ENCODE results near the gene P4HA1. TPM values are rescaled to one million over a fixed set of nuclear protein-coding genes. Genes with fewer than 3 reads are reported as not detected.

P4HA1 gene
- total and polyA plus RNA-seq, 7 experiments from 2014 or later, result 10.5 to 74.7 (median 14.7) TPM

GRCh38 chr10:73060173-73060572 lies 36.5 kb downstream of the P4HA1 start:
- no peaks in the 10 kb centered on the region for H3K9me3 Mint-ChIP-seq
- peaks cover 0 to 3% of the 10 kb centered on the region in 2 donors for H3K4me1 ChIP-seq (ENCODE audit: control insufficient read depth in 2 of 2, insufficient read depth in 2 of 2, low read length in 2 of 2)
- no peaks in the 10 kb centered on the region for H3K27me3 ChIP-seq (ENCODE audit: control insufficient read depth in 2 of 2, insufficient read depth in 2 of 2, low read length in 2 of 2)
- H3K27me3 Mint-ChIP-seq, result no peaks in the 10 kb centered on the region
- H3K4me3 Mint-ChIP-seq, result no peak overlapping the region
- H3K9me3 ChIP-seq (ENCODE audit: control insufficient read depth in 2 of 3, low read length in 3 of 3), result no peaks in the 10 kb centered on the region
- H3K36me3 ChIP-seq (ENCODE audit: control insufficient read depth in 2 of 3, insufficient read depth in 3 of 3, low read length in 3 of 3), result peaks cover 0 to 5% (median 0%) of the 10 kb centered on the region in 3 experiments
- peaks cover 0 to 31% (median 14%) of the 10 kb centered on the region in 5 donors for H3K36me3 Mint-ChIP-seq
- intact Hi-C loops (cut with micrococcal nuclease), result no loop called here
- no peak for DNase-seq
- peaks cover 4 to 19% (median 10%) of the 10 kb centered on the region in 7 donors for H3K4me1 Mint-ChIP-seq
- ChIA-PET POLR2A (no interaction called here), CTCF (interaction anchor here (0.5 kb wide), 1 partner anchor 91 kb away, joined by 3 read pairs; no protein-coding TSS in a partner anchor)
- no peak overlapping the region for H3K27ac ChIP-seq (ENCODE audit: low read depth, low read length)
- H3K27ac Mint-ChIP-seq, result peak overlapping the region in 7 of 9 donors; percentile 4 to 83 (median 34)
- ATAC-seq, result no peak
- no peak overlapping the region for H3K4me3 ChIP-seq (ENCODE audit: low read length)

GRCh38 chr10:73058057-73058591 lies 38.5 kb downstream of the P4HA1 start:
- no peaks in the 10 kb centered on the region for H3K27me3 Mint-ChIP-seq
- H3K4me3 Mint-ChIP-seq, result no peak overlapping the region
- H3K36me3 Mint-ChIP-seq, result peaks cover 0 to 35% (median 16%) of the 10 kb centered on the region in 5 donors
- H3K4me1 ChIP-seq (ENCODE audit: control insufficient read depth in 2 of 2, insufficient read depth in 2 of 2, low read length in 2 of 2), result peaks cover 0 to 3% of the 10 kb centered on the region in 2 donors
- POLR2A ChIA-PET, result interaction anchor here (0.6 kb wide), 1 partner anchor 37 kb away, joined by 3 read pairs; no protein-coding TSS in a partner anchor
- H3K4me3 ChIP-seq (ENCODE audit: low read length), result no peak overlapping the region
- peaks cover 4 to 26% (median 10%) of the 10 kb centered on the region in 7 donors for H3K4me1 Mint-ChIP-seq
- CTCF ChIA-PET, result interaction anchor here (0.5 kb wide), 1 partner anchor 96 kb away, joined by 3 read pairs; no protein-coding TSS in a partner anchor
- no peaks in the 10 kb centered on the region for H3K9me3 Mint-ChIP-seq
- no peak overlapping the region for H3K27ac ChIP-seq (ENCODE audit: low read depth, low read length)
- ATAC-seq (no peak), DNase-seq (no peak)
- H3K36me3 ChIP-seq (ENCODE audit: control insufficient read depth in 2 of 3, insufficient read depth in 3 of 3, low read length in 3 of 3), result peaks cover 0 to 7% (median 3%) of the 10 kb centered on the region in 3 experiments
- no peak overlapping the region for H3K27ac Mint-ChIP-seq
- intact Hi-C loops (cut with micrococcal nuclease), result no loop called here
- no peaks in the 10 kb centered on the region for H3K9me3 ChIP-seq (ENCODE audit: control insufficient read depth in 2 of 3, low read length in 3 of 3)
- H3K27me3 ChIP-seq (ENCODE audit: control insufficient read depth in 2 of 2, insufficient read depth in 2 of 2, low read length in 2 of 2), result no peaks in the 10 kb centered on the region

- H3K4me1 ChIP-seq (ENCODE audit: control insufficient read depth in 2 of 2, insufficient read depth in 2 of 2, low read length in 2 of 2), result no peaks in the 10 kb centered on the region
- ATAC-seq (no peak), DNase-seq (no peak)
- no peaks in the 10 kb centered on the region for H3K27me3 ChIP-seq (ENCODE audit: control insufficient read depth in 2 of 2, insufficient read depth in 2 of 2, low read length in 2 of 2)
- CTCF ChIA-PET, result no interaction called here
- intact Hi-C loops (cut with micrococcal nuclease), result no loop called here
- Mint-ChIP-seq H3K36me3 (peaks cover 0 to 45% (median 24%) of the 10 kb centered on the region in 5 donors), H3K27me3 (no peaks in the 10 kb centered on the region), H3K4me3 (no peak overlapping the region), H3K4me1 (peaks cover 0 to 12% (median 0%) of the 10 kb centered on the region in 7 donors), H3K9me3 (no peaks in the 10 kb centered on the region), H3K27ac (peak overlapping the region in 1 of 9 donors; percentile 70)
- no peak overlapping the region for H3K27ac ChIP-seq (ENCODE audit: low read depth, low read length)
- H3K9me3 ChIP-seq (ENCODE audit: control insufficient read depth in 2 of 3, low read length in 3 of 3), result no peaks in the 10 kb centered on the region
- POLR2A ChIA-PET, result no interaction called here
- H3K4me3 ChIP-seq (ENCODE audit: low read length), result no peak overlapping the region
- H3K36me3 ChIP-seq (ENCODE audit: control insufficient read depth in 2 of 3, insufficient read depth in 3 of 3, low read length in 3 of 3), result peaks cover 0 to 7% (median 4%) of the 10 kb centered on the region in 3 experiments
Measured at GRCh38 chr10:73054286-73054685, 42.4 kb downstream of the P4HA1 start.

GRCh38 chr10:73053275-73053674 lies 43.4 kb downstream of the P4HA1 start:
- Histone ChIP-seq H3K4me3 (ENCODE audit: low read length) (no peak overlapping the region), H3K9me3 (ENCODE audit: control insufficient read depth in 2 of 3, low read length in 3 of 3) (no peaks in the 10 kb centered on the region), H3K4me1 (ENCODE audit: control insufficient read depth in 2 of 2, insufficient read depth in 2 of 2, low read length in 2 of 2) (no peaks in the 10 kb centered on the region), H3K27ac (ENCODE audit: low read depth, low read length) (no peak overlapping the region), H3K27me3 (ENCODE audit: control insufficient read depth in 2 of 2, insufficient read depth in 2 of 2, low read length in 2 of 2) (no peaks in the 10 kb centered on the region), H3K36me3 (ENCODE audit: control insufficient read depth in 2 of 3, insufficient read depth in 3 of 3, low read length in 3 of 3) (peaks cover 0 to 7% (median 4%) of the 10 kb centered on the region in 3 experiments)
- POLR2A ChIA-PET, result interaction anchor here (0.6 kb wide), 1 partner anchor 102 kb away, joined by 3 read pairs; no protein-coding TSS in a partner anchor
- intact Hi-C loops (cut with micrococcal nuclease), result no loop called here
- Mint-ChIP-seq H3K9me3 (no peaks in the 10 kb centered on the region), H3K36me3 (peaks cover 0 to 45% (median 21%) of the 10 kb centered on the region in 5 donors), H3K27me3 (no peaks in the 10 kb centered on the region), H3K27ac (no peak overlapping the region), H3K4me1 (peaks cover 0 to 10% (median 0%) of the 10 kb centered on the region in 7 donors), H3K4me3 (no peak overlapping the region)
- ATAC-seq (no peak), DNase-seq (no peak)
- CTCF ChIA-PET, result no interaction called here

GRCh38 chr10:73044378-73045285 lies 52.0 kb downstream of the P4HA1 start:
- no peaks in the 10 kb centered on the region for H3K9me3 ChIP-seq (ENCODE audit: control insufficient read depth in 2 of 3, low read length in 3 of 3)
- H3K4me1 ChIP-seq (ENCODE audit: control insufficient read depth in 2 of 2, insufficient read depth in 2 of 2, low read length in 2 of 2), result no peaks in the 10 kb centered on the region
- no peak for ATAC-seq
- intact Hi-C loops (cut with micrococcal nuclease), result no loop called here
- peaks cover 3 to 36% (median 14%) of the 10 kb centered on the region in 5 donors for H3K36me3 Mint-ChIP-seq
- ChIA-PET CTCF (interaction anchor here (0.7 kb wide), 1 partner anchor 104 kb away, joined by 3 read pairs; no protein-coding TSS in a partner anchor), POLR2A (interaction anchor here (0.7 kb wide), 1 partner anchor 57 kb away, joined by 3 read pairs; no protein-coding TSS in a partner anchor)
- no peak overlapping the region for H3K27ac ChIP-seq (ENCODE audit: low read depth, low read length)
- H3K9me3 Mint-ChIP-seq, result no peaks in the 10 kb centered on the region
- no peak overlapping the region for H3K4me3 Mint-ChIP-seq
- H3K36me3 ChIP-seq (ENCODE audit: control insufficient read depth in 2 of 3, insufficient read depth in 3 of 3, low read length in 3 of 3), result peaks cover 0 to 18% (median 4%) of the 10 kb centered on the region in 3 experiments
- DNase-seq, result no peak
- no peaks in the 10 kb centered on the region for H3K27me3 ChIP-seq (ENCODE audit: control insufficient read depth in 2 of 2, insufficient read depth in 2 of 2, low read length in 2 of 2)
- H3K27ac Mint-ChIP-seq, result no peak overlapping the region
- no peak overlapping the region for H3K4me3 ChIP-seq (ENCODE audit: low read length)
- peaks cover 0 to 10% (median 0%) of the 10 kb centered on the region in 7 donors for H3K4me1 Mint-ChIP-seq
- no peaks in the 10 kb centered on the region for H3K27me3 Mint-ChIP-seq

GRCh38 chr10:73043766-73044377 lies 52.8 kb downstream of the P4HA1 start:
- H3K9me3 ChIP-seq (ENCODE audit: control insufficient read depth in 2 of 3, low read length in 3 of 3), result no peaks in the 10 kb centered on the region
- Mint-ChIP-seq H3K27ac (no peak overlapping the region), H3K4me3 (no peak overlapping the region), H3K4me1 (peaks cover 0 to 10% (median 0%) of the 10 kb centered on the region in 7 donors), H3K36me3 (peaks cover 3 to 32% (median 14%) of the 10 kb centered on the region in 5 donors), H3K9me3 (no peaks in the 10 kb centered on the region), H3K27me3 (no peaks in the 10 kb centered on the region)
- no peaks in the 10 kb centered on the region for H3K4me1 ChIP-seq (ENCODE audit: control insufficient read depth in 2 of 2, insufficient read depth in 2 of 2, low read length in 2 of 2)
- peaks cover 0 to 18% (median 4%) of the 10 kb centered on the region in 3 experiments for H3K36me3 ChIP-seq (ENCODE audit: control insufficient read depth in 2 of 3, insufficient read depth in 3 of 3, low read length in 3 of 3)
- ChIA-PET CTCF (no interaction called here), POLR2A (interaction anchor here (0.7 kb wide), 1 partner anchor 58 kb away, joined by 3 read pairs; no protein-coding TSS in a partner anchor)
- H3K27ac ChIP-seq (ENCODE audit: low read depth, low read length), result no peak overlapping the region
- H3K4me3 ChIP-seq (ENCODE audit: low read length), result no peak overlapping the region
- DNase-seq (no peak), ATAC-seq (no peak)
- intact Hi-C loops (cut with micrococcal nuclease), result no loop called here
- H3K27me3 ChIP-seq (ENCODE audit: control insufficient read depth in 2 of 2, insufficient read depth in 2 of 2, low read length in 2 of 2), result no peaks in the 10 kb centered on the region

Measured in naive thymus-derived CD4-positive, alpha-beta T cell (primary cell).